ENCODE measurements around the gene CWC15.
"Not testable (repeated sequence)": the region's sequence is repeated elsewhere in the genome, so short reads cannot be mapped to it uniquely, and the experiment has no call there.

Gene CWC15

DNA sequence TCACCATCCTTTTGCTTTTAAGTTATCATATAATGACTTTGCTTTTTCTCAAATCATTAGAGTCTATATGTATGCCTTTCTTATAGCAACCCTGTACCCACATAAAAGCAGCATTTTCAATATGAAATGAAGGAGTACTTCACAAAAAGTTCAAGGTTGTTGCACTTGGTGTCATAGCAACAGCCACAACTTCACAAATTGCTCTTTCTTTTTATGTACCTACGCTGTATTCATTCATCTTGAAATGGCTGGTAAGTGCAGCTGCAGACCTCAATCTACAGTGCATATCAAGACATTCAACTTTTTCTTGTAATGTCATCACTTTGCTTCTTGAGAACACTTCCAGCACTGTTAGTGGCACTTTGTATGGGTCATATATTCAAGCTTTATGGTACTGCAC is 18.6 kb downstream of the CWC15 start:
- no peak for DNase-seq

DNA sequence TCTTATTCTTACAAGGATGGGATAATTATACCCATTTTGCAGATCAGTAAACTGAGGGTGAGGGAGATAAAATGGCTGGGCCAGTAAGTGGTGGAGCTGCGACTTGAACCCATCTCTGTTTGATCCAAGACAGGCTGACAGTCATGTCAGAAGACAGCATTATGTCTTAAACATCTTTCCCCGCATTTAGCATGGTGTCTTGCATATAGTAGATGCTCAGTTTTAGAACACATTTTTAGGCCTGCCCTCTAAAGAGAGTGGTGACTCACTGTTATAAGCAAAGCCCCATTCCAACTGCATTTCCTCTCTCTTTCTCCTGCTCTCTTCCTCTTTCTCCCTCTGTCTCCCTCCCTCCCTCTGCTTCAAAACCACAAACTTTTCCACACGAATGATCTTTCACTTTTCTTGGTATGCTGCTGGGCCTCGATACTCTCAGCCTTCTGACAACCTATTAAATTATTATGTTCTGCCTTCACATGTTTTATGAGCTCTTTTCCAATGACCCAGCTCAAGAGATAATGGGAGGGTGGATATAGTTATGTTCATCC is 25.2 kb downstream of the CWC15 start:
- DNase-seq: no peak

DNA sequence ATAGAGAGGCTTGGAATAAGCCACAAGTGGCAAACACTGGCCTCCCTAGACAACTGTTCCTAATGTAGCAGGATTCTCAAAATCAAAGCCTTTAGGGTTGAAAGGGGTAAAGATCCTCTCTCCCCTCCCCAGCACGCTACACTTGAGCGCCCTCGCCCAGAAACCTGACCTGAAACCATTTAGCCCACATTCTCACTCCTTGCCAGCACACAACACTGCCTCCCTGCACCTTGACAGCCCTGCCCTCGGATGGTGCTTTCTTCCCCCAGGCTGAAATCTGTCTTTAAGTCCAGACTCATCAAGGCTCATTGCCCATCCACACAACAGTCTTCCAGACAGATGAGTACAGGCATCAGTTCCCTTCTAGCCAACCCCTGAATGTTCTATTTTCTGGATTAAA is 26.5 kb downstream of the CWC15 start:
- DNase-seq: no peak

DNA sequence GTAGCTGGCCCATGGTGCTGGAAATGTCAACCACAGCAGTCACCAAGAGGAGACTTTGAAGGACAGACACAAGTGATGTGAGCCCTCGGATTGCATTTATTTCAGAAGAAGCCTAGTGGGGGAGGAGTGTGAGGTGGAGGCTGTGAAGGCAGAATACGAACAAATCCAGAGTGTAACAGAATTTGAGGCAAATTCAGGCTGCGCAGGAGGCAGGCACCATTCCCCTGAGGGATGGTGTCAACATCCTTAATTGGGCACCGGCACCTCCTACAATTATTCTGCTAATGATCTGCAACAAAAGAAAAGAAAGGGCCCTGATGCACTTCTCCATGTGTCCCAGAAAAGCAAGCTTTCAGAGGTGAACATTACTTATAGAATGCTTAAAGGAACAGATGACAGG is 32.2 kb downstream of the CWC15 start:
- DNase-seq: peak in 1 of 56 donors; percentile 12

DNA sequence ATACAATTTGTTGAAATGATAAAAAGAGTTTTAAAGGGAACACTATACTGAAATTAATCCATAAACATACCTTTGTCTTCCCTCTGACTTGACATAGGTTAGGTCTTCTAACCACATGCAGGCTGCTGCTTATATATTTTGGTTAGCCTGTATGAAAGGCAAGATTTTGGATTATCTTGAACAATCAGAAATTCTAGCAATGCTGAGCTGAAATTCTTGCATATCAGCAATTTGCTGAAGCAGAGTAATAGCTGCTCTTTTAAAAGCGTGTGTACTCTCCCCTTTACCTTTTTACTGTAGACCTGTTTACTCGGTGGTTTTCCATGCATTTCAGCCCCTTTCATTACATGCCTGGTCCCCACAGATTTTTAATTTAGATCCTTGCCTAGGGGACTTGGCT is 34.0 kb downstream of the CWC15 start:
- no peak for DNase-seq

DNA sequence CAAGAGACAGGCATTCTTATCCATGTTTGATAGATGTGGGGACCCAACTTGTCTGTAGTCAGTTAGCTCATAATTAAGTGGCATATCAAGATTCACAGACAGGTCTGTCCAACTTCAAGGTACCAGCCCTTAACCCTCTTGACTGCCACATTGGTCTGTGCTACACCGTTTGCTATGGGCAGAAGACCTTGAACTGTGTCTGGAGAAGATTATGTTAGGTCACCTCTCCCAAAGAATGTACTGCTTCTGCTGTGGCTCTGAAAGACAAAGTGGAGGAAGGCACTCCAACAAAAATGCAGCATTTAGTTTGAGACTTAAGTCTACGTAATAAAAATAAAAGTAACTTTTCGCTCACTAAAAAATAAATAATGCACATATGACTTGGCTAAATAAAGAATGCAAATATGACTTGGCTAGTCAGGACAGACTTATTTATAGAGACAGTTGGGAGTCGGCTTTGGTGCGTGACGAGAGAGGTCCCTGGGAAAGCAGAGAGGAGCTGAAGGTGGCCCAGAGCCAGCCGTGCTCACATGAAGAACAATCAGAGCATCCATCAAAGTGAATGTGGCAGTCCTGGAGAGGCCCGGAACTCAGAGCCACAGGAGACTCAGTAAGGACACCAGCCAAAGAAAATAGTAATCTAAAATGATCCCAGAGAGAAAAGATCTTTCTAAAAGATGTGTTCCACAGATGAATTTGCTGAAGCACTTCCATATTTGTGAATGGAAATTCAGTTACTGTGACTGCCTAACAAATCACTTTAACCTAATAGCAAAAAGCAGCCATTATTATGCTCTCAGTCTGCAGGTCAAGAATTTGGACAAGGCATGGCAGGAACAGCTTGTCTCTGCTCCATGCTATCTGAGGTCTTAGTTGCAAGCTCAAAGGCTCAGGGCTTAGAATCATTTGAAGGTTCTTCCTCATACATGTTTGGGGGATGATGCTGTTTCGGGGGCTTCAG is 35.0 kb downstream of the CWC15 start:
- DNase-seq: peak in 1 of 56 donors; percentile 13

DNA sequence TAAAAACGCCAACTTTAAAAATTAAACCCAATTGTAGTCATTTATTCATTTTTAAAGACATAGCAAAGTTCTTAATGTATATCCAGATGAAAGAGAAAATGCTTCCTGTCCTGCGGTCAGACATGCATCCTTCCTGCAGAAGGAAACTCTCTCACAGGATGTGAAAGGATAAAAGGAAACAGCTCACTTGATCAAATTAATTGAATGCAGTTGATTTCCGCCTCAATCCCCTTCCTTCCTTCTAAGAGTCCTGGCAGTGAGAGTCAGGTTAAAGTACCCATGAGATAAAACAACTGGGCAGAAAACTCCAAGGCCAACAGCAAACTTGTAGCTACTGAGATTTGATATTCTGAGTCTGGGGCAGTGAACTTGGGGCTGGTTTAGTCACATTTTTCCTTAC is 38.5 kb downstream of the CWC15 start:
- no peak for DNase-seq

DNA sequence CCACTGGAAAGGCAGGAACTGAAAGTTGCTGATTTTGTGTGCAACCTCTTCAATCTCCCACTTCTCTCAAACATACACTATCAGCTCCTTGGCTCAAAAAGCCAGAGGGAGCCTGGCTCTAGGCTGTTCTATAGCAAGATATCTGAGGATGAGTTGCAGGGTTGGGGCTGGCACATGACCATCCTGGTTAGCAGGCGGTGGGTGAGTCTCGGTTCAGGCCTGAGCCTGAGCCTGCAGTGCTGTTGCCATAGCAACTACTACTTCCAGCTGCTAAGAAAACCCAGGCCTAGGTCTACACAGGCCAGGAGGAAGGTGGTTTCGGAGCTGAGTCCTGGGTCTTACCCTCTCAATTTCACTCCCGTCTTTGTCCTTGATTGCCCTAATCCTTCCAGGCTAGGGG is 39.0 kb downstream of the CWC15 start:
- DNase-seq: peak in 7 of 56 donors; percentile 7 to 25 (median 19)

DNA sequence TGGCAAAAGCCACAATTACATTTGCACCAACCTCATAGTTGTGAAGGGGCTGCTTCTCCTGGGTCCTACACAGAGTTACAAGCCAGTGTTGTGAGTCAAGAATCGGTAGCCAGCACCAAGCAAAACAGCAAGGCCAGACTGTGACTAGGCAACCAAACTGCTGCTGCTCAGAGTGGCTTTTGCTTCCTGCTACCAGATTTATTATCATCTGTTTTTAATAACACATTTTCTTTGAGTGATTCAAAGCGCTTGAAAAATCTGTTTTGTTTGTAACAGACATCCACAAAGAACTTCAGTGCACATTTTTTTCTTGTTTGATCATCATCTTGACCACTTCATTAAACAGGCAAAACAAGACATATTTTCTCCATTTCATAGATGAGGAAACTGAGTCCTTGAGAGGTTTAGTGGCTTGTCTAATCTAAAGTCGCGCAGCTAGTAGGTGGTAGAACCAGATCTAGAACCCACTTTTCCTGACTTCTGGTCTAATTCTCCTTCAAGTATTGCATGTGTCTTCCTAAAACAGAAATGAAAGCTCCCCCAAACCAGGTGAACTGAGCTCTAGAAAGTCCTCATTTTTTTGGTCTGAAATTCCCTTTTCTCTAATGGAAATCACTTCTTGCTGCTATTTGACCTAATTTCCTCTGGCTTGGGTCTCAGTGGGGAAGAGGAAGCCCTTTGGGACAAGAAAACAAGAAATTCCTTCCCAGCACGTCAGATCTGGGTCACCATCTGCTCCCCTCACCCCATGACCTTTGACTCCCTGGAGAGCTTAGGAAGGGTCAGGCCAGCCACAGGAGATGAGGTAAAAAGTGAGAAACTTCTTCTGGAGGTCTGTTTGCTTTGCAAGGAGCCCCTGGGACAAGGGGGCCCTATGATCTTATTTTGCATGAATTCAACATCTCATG is 39.9 kb downstream of the CWC15 start:
- no peak for DNase-seq

DNA sequence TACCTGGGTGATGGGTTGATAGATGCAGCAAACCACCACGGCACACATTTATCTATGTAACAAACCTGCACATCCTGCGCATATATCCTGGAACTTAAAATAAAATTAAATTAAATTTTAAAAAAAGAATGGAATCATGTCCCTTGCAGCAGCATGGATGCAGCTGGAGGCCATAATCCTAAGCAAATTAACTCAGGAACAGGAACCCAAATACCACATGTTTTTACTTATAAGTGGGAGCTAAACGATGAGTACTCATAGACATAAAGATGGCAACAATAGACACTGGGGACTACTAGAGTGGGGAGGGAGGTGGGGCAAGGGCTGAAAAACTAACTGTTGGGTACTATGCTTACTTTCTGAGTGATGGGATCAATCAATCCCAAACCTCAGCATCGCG is 40.9 kb downstream of the CWC15 start:
- no peak for DNase-seq

DNA sequence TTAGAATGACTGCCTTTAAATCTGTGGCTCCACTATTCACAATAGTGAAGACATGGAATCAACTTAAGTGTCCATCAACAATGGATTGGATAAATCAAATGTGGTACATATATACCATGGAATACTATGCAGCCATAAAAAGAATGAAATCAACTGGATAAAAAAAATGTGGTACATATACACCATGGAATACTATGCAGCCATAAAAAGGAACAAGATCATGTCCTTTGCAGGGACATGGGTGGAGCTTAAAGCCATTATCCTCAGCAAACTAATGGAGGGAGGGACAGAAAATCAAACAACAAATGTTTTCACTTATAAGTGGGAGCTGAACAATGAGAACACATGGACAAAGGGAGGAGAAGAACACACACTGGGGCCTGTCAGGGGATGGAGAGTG is 41.3 kb downstream of the CWC15 start:
- DNase-seq: not testable (repeated sequence)

DNA sequence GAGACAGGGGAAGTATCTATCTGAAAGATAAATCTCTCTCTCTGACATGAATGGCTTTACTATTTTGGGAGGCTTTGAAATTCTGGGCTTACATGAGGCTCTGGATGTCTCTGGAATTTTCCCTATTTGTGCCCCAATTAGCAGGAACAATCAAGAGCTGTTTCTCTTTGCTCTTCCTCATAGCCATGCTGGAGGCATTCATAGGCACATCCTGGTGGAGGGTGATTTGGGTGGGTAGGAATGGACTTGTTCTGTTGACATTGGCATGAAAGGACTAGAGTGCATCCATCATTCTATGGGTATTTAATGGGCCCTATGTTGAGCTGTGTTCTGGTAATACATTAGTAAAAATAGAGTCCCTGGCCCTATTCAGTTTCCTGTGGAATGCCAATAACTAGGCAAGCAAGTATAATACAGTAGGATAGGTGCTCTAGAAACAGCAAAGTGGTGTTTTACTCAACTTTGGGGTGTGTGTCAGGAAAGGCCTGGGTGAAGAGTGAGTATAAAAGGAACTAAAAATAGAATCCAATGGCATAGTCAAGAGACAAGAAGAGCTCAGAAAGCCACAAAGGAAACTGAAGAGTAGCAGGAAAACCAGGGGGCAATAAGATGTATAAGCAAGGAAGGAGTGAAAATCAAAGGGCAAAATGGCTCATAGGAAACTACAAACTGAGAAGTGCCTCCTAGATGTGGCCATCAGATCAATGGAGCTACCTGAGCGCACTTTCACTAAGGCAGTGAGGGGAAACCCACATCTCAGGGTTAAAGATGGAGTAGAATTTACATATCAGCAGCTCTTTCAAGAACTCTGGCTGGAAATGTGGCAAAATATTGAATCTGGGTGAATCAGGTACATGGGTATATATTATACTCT is 45.0 kb downstream of the CWC15 start:
- no peak for DNase-seq

DNA sequence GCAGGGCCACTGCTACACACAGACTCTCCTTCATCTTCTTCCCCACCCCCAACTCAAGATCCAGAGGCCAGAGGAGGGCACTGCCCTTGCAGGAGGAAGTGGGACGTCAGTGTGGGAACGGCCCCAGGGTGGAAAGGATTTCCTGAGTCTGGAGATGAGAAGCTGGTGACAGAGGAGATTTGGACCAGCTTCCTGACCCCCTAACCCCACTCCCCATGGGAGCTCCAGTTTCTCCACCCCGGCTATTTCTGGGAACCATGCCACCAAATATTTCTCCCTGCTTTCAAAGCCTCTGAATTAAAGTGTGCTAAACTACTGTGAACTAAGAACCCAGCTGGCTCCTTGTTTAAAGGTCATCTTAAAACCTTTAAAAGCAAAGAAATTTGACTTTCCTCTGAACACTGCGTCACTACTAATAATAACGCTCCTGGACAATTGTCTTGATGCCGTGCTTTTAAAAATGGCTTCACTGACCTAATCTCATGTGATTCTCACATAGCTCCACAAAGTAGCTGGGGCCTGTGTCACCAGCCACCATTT is 46.6 kb downstream of the CWC15 start:
- DNase-seq: peak in 24 of 56 donors; percentile 7 to 50 (median 29)

DNA sequence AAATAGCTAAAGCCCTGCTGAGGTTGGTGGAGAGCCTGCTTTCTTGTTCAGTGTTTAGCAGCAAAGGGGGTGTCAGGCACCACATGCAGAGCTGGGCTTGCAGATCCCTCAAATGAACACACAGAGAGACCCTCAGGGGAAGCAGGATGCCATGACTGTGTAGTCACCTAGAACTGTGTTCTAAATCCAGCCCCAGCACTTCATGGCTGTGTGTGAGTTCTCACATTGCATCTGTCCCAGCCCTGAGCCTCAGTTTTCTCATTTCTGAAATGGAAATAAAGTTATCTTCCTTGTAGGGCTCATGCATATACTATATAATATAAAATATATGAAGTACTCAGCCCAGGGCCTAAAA is 47.1 kb downstream of the CWC15 start:
- no peak for DNase-seq

DNA sequence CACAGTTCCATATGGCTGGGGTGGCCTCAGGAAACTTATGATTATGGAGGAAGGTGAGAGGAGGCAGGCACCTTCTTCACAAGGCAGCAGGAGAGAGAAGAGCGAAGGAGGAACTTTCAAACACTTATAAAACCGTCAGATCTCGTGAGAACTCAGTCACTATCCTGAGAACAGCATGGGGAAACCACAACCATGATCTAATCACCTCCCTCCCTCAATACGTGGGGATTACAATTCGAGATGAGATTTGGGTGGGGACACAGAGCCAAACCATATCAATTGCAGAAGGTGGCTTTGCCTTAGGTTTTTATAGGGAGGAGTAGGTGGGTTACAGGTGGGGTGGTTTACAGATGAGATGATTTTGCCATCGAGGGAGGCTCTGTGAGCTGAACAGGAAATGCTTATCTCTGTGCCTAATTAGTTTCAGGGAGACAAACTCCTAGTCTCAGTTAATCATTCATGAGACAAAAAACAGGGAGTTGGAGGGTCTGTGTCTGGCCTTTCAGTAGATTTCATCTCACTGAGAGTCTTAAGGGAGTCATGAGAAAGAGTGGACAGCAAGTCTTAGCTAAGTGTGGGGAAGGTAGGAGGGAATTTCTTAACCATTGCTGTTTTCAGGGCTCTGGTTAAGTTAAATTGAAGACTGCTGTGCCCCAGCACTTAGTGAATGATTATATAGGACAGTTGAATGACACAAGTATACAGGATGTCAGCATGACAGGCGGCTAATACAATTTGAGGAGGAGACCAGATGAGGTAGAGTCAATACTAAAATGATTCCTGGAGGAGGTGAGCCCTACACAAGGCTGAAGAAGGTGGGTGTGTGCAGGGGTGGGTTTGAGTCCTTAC is 47.7 kb downstream of the CWC15 start:
- no peak for DNase-seq

DNA sequence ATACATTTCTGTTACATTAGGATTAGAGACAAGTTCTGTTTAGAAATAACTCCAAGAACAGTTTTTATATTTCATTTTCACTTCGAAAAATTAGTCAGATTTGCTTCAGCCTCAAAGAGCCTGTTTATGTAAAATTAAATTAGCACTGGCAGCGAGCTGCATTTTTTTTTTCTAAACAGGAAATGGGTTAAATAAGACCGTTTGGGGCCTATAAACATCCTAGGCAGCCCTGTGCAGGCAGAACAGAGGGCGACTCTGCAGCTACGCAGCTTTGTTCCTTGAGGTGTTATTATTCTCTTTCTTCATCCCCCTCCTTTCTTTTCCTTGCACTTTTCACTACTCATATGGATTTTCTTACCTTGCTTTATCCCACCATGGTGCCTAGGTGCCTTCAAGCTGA is 48.7 kb downstream of the CWC15 start:
- no peak for DNase-seq

DNA sequence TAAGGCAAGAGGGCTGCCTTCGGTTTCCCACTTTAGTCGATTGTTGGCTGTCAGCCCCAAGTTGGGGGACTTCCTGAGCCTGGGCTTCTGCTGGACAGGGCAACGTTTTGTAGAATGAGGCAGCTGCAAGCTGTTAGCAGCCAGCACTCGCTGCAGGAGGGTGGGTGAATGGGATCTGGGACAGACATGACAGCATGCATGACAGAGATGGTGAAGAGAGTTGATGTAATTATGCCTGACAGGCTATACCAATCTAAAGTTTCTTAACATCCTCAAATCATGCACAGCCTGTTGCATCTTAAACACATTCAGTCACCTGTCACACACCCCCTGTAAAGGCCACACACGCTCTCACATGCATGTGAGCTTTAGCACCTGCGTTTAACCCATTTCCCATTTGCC is 49.2 kb downstream of the CWC15 start:
- DNase-seq: no peak

DNA sequence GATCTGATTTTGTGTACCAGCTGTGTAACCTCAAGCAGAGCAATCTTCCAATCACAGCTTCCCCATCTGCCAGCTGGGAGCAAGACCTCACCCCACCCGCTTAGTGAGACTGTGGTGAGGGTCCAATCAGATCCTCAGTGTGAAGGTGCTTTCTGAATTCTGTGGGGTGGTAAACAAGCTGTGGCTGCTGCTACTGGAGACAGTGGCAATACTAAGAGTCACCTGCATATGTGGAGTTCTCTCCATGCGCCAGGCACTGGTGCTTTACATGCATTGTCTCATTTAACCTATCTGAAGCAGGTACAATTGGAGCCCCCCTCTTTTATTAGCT is 50.4 kb downstream of the CWC15 start:
- no peak for DNase-seq

DNA sequence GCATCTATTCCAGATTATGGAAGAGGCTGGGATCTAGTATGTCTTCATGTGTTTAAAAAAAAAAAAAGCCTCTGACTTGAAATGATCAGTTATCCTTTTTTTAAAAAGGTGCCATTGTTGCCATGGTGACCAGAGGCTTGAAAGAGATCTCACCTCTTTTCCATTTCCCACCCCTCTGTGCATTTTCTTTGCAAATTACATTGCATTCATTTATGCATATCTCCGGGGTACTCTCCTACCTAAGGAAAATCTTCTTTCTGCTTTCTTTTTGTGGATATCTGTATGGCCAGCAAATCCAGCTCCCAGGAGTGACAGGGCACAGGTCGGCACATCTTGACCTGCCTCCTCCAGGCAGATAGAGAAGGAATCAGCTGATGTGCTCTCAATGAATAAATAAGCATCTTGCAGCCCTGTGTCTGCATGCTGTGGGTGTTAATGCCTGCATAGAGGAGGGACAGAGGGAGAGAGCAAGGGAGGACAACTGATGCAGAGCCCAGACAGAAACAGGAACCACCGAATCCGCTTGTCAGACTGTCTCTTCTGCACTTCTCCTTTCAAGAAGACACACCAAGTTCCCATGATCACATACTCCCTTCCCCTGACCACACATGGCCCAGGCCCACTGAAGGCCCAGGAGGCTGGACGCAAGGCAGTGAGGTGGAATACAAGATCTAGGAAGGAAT is 50.9 kb downstream of the CWC15 start:
- peak in 20 of 56 donors; percentile 5 to 62 (median 24) for DNase-seq

All from amygdala (tissue), 56 donors.